ENCODE measurements around the gene GSTA5.
"Not testable (repeated sequence)": the region's sequence is repeated elsewhere in the genome, so short reads cannot be mapped to it uniquely, and the experiment has no call there.

Gene GSTA5

GRCh38 chr6:52858416-52858815 is 17.8 kb upstream of the GSTA5 start:
- no peak for TF ChIP-seq CTCF (IDR thresholded peaks at IDR 0.05; ENCODE audit: low read length, missing control alignments)
- no peak overlapping the region for H3K4me3 ChIP-seq (replicated peaks; ENCODE audit: low read depth, low read length)
- DNase-seq (ENCODE audit: low read depth), result no peak

GRCh38 chr6:52856137-52856536 is 15.5 kb upstream of the GSTA5 start:
- not testable (repeated sequence) for H3K4me3 ChIP-seq (replicated peaks; ENCODE audit: low read depth, low read length); DNase-seq (ENCODE audit: low read depth)

- TF ChIP-seq CTCF (IDR thresholded peaks at IDR 0.05; ENCODE audit: low read length, missing control alignments), result no peak
- DNase-seq (ENCODE audit: low read depth), result no peak
- H3K4me3 ChIP-seq (replicated peaks; ENCODE audit: low read depth, low read length), result no peak overlapping the region
Observed at GRCh38 chr6:52849137-52849536, 8.5 kb upstream of the GSTA5 start.

GRCh38 chr6:52846002-52846401 is 5.4 kb upstream of the GSTA5 start:
- H3K4me3 ChIP-seq (replicated peaks; ENCODE audit: low read depth, low read length), result no peak overlapping the region
- TF ChIP-seq CTCF (IDR thresholded peaks at IDR 0.05; ENCODE audit: low read length, missing control alignments), result no peak
- no peak for DNase-seq (ENCODE audit: low read depth)

- no peak for DNase-seq (ENCODE audit: low read depth)
- no peak for TF ChIP-seq CTCF (IDR thresholded peaks at IDR 0.05; ENCODE audit: low read length, missing control alignments)
- no peak overlapping the region for H3K4me3 ChIP-seq (replicated peaks; ENCODE audit: low read depth, low read length)
Observed at GRCh38 chr6:52843605-52844004, 3.0 kb upstream of the GSTA5 start.

- peak; percentile 68 for DNase-seq (ENCODE audit: low read depth)
- peak; percentile 81 for TF ChIP-seq CTCF (IDR thresholded peaks at IDR 0.05; ENCODE audit: low read length, missing control alignments)
- H3K4me3 ChIP-seq (replicated peaks; ENCODE audit: low read depth, low read length), result no peak overlapping the region
Observed at GRCh38 chr6:52839124-52840055, 1.2 kb downstream of the GSTA5 start.

GRCh38 chr6:52834481-52834880 is 6.1 kb downstream of the GSTA5 start:
- no peak for DNase-seq (ENCODE audit: low read depth)
- no peak for TF ChIP-seq CTCF (IDR thresholded peaks at IDR 0.05; ENCODE audit: low read length, missing control alignments)
- H3K4me3 ChIP-seq (replicated peaks; ENCODE audit: low read depth, low read length), result no peak overlapping the region

- H3K4me3 ChIP-seq (replicated peaks; ENCODE audit: low read depth, low read length); DNase-seq (ENCODE audit: low read depth): not testable (repeated sequence)
Observed at GRCh38 chr6:52830869-52831268, 9.7 kb downstream of the GSTA5 start.
